GM23248 (cell line): ENCODE data around the gene B3GNT2.

ENCODE experiments used
- EZH2 ChIP-seq: fragments of 200-600 bp; sonication (generic); IDR thresholded peaks from 2 replicates; pipeline ENCODE4 v1.6.1; 2018; ENCODE audit warnings: antibody characterized with exemption, mild to moderate bottlenecking; ENCODE audit not compliant: insufficient read depth, poor library complexity, severe bottlenecking
- EZH2phosphoT487 ChIP-seq: fragments of 200-600 bp; sonication (generic); IDR thresholded peaks from 2 replicates; pipeline ENCODE4 v1.6.1; 2018; ENCODE audit warnings: antibody characterized with exemption, moderate library complexity, mild to moderate bottlenecking, low read depth; ENCODE audit not compliant: insufficient read depth

- TF ChIP-seq EZH2phosphoT487 (no peak), EZH2 (no peak)
Measured at GRCh38 chr2:62177392-62178049, 18.4 kb upstream of the B3GNT2 start.
